RPMI7951 (cell line): ENCODE data around the gene CARS1. TPM values are rescaled to one million over a fixed set of nuclear protein-coding genes. Genes with fewer than 3 reads are reported as not detected.

Source experiments
- DNase-seq: peaks from one replicate; pipeline ENCODE4 v3.0.0-alpha.2; 2012; ENCODE audit warnings: low read depth
- total RNA-seq: library from RNA; depleted of rRNA; stranded (reverse); fragments of >200 nt; shearing (Covaris generic); gene quantifications from 2 replicates; pipeline ENCODE4 v1.2.3, GENCODE V29; 2014; rRNA removed

CARS1 gene
- total RNA-seq, 1 experiment from 2014 or later, result 50.8 TPM

DNA sequence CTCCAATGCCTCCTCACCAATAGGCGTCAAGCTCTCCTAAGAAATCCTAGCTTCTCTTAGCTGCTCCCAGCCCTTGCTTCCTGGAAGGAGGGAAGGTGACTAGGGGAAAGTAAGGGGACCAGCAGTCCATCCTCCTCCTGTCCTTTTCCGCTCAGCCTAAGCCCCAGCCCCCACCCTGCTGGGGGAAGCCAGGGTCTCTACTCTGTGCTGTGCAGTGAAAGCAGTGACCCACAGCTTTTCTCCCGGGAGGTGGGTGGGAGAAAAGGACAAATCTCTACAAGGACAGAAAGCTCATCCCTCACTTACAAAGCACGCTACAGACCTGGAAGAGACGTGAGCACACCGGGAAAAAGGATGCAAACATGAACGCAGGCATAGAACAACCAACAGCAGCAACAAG, 97.1 kb downstream of the CARS1 start:
- no peak for DNase-seq

DNA sequence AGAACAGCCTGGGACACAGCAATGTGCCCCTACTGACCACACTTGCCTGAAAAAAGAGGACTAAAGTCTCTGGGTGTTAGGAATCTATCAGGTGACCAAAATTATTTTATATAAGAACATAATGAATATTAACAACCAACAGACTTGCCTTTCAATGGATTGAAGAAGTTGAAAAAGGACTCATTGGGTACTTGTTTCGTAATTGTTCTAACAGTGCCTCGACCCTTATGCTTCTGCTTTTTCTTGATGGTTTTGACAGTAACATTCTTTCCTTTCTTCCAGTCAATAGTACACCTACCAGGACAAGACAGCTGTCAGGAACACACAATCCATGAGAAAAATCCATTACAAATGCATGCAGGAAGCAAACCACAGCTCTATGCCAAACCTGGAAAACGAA, 99.0 kb downstream of the CARS1 start:
- DNase-seq, result no peak

DNA sequence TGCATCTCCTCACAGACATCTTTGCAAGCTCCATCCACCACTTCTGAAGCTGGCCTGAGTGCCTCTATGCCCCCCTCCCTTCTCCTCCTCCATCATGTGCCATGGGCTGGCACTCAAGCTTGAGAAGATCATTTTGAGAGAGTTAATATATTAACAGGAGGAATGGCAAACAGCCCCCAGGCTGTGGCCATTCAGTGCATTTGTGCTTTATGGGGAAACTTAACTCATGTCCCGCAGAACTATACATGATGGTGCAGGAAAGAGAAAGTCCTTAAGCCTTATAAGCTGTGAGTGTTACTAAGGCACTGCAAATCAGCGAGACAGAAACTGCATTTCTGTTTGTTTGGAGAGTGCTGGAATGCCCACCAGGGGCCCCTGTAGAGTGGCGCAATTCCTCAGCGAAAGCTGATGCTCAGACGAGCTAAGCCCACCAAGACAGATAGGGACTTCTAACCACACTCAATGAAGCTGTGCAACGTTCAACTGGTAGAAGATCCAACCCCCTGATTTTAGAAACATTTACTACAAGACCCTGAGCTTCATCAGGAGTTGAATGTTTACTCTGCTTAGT, 101.2 kb downstream of the CARS1 start:
- no peak for DNase-seq

DNA sequence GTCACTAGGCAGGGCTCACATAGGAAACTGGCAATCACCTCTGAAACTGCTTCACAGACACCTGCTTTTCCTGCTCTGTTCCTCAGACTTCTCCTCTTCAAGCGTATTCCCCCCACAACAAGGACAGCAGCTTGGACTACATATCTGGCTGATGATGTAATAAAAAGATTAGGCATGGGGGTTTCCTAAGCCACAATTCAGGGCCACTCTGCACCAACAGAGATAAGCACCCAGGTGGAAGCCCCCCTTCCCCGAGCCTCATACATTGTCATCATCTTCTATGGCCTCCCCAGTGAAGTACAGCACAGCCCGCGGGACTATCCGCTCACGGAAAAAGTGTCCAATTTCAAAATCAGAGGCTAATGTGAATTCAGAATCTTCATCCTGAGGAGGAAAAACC, 103.0 kb downstream of the CARS1 start:
- DNase-seq, result no peak

DNA sequence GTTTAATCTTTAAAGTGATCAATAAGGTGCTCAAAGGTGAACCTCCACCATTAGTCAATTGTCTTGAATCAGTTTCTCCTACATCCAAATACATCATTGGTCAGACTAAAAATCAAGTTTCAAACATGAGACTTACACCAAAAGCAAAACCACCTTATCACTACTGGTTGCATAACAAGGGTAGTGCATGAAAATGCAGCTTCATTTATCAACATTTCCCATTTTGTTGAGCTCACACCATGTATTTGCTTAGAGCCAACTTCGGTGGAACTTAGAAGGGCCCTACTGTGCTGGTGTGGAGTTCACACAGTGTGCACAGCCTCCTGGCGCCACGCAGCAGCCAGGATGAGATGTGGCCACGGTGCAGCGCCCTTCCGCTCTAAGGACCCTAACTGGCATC, 104.9 kb downstream of the CARS1 start:
- DNase-seq, result no peak

DNA sequence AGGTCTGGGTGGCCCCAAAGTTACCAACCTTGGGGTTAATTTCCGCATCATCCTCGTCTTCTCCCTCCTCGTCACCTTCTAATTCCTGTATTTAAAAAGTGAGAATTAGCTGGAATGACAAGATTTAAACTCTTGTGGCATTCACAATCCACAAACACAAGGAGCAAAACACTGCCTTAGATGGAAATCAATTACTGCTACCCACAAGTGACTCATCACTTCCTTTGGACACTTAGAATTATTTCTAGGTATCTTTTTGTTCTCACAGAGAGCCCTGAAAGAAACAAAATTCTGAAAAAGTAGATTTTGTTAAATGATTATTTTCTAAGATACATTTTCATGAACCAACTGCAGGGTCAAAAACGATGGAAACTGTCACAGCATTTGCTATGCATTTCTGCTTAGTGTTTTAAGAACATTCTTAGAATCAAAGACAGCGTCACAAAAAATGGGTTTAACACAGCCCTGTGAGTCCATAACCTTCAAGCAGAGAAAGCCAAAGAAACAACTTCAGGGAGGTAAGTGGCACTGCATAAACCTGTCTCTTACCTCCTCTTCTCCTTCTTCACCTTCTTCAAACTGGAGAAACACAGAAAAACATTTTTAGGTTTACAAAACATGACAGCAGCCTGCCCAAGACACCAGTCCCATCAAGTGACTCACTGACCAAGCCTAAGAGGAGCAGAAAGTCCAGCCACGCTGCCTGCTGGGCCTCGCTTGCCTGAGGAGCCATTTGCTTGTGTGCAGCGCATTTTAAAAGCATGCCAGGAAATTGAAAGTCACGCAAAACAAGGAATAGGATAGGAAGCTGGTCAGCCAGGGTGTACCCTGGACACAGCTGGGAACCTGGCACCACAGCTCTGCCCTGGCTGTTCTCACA, 105.8 kb downstream of the CARS1 start:
- peak; percentile 91 for DNase-seq

Other genes starting within 250 kb of the CARS1 start
- 0.39 and 1.2 TPM in 2 replicates for gene CDKN1C, start 171.6 kb downstream of the CARS1 start, total RNA-seq
- 26.9 and 28.0 TPM in 2 replicates for gene PHLDA2, start 128.0 kb downstream of the CARS1 start, total RNA-seq
- 81.1 and 90.2 TPM in 2 replicates for gene NAP1L4, start 65.1 kb downstream of the CARS1 start, total RNA-seq
- 21.1 and 25.2 TPM in 2 replicates for gene OSBPL5, start 107.9 kb upstream of the CARS1 start, total RNA-seq
- not detected in 2 replicates for gene MRGPRG, start 161.4 kb upstream of the CARS1 start, total RNA-seq
- gene MRGPRE, start 175.0 kb upstream of the CARS1 start, total RNA-seq, result not detected in 2 replicates